Hepatocyte (in vitro differentiated cells): Measurements from ENCODE around the gene PACS1. TPM values are rescaled to one million over a fixed set of nuclear protein-coding genes. Genes with fewer than 3 reads are reported as not detected.

ENCODE experiments used
- DNase-seq: peaks from one replicate; pipeline ENCODE4 v3.0.0-alpha.2; 2016; ENCODE audit warnings: low spot score
- H2AFZ ChIP-seq: fragments of 200-600 bp; sonication (generic); 2 replicates; pipeline ENCODE4 v1.6.0; 2016; ENCODE audit warnings: antibody characterized with exemption, mild to moderate bottlenecking
- H3K27ac ChIP-seq: fragments of 200-600 bp; sonication (generic); 2 replicates; pipeline ENCODE4 v1.5.1; 2016; ENCODE audit warnings: mild to moderate bottlenecking
- H3K27me3 ChIP-seq: fragments of 200-600 bp; sonication (generic); 2 replicates; pipeline ENCODE4 v1.6.1; 2016
- H3K36me3 ChIP-seq: fragments of 200-600 bp; sonication (generic); replicated peaks from 2 replicates; pipeline ENCODE4 v1.5.1; 2016; ENCODE audit warnings: low read depth; ENCODE audit not compliant: insufficient read depth
- H3K4me1 ChIP-seq: fragments of 200-600 bp; sonication (generic); 2 replicates; pipeline ENCODE4 v1.5.1; 2016; ENCODE audit warnings: mild to moderate bottlenecking, moderate library complexity; ENCODE audit not compliant: insufficient read depth
- H3K4me2 ChIP-seq: fragments of 200-600 bp; sonication (generic); 2 replicates; pipeline ENCODE4 v1.6.0; 2016
- H3K4me3 ChIP-seq: fragments of 200-600 bp; sonication (generic); 2 replicates; pipeline ENCODE4 v1.5.1; 2016; ENCODE audit warnings: mild to moderate bottlenecking
- H3K79me2 ChIP-seq: fragments of 200-600 bp; sonication (generic); 2 replicates; pipeline ENCODE4 v1.6.0; 2017; ENCODE audit warnings: mild to moderate bottlenecking
- H3K9me2 ChIP-seq: fragments of 200-600 bp; sonication (generic); replicated peaks from 2 replicates; pipeline ENCODE4 v1.6.0; 2017; ENCODE audit warnings: mild to moderate bottlenecking; ENCODE audit not compliant: insufficient read depth
- H3K9me3 ChIP-seq: fragments of 200-600 bp; sonication (generic); 2 replicates; pipeline ENCODE4 v1.5.1; 2016; ENCODE audit warnings: low read depth, mild to moderate bottlenecking
- H4K20me1 ChIP-seq: fragments of 200-600 bp; sonication (generic); 2 replicates; pipeline ENCODE4 v1.6.0; 2016; ENCODE audit warnings: mild to moderate bottlenecking; ENCODE audit not compliant: insufficient read depth, poor library complexity, severe bottlenecking
- EZH2 ChIP-seq: fragments of 200-600 bp; sonication (generic); IDR thresholded peaks from 2 replicates; pipeline ENCODE4 v1.6.1; 2016; ENCODE audit warnings: antibody characterized with exemption, mild to moderate bottlenecking, borderline replicate concordance
- EZH2phosphoT487 ChIP-seq: fragments of 200-600 bp; sonication (generic); IDR thresholded peaks from one replicate; pipeline ENCODE4 v1.6.1; 2018; ENCODE audit warnings: antibody characterized with exemption, mild to moderate bottlenecking, low read depth, moderate library complexity; ENCODE audit not compliant: unreplicated experiment, severe bottlenecking
- WGBS: methylation state at CpG from one replicate; pipeline ENCODE4 v1.1.6; 2016; ENCODE audit warnings: low lambda C conversion rate; ENCODE audit errors: missing lambda C conversion rate; 5-methylcytosine and 5-hydroxymethylcytosine counted together
- polyA plus RNA-seq: library from polyadenylated mRNA; unstranded; fragments of >200 nt; fragmentation: Nextera tagmentation; extraction: Ambion mirVana; gene quantifications from 2 replicates; pipeline ENCODE4 v1.2.1, GENCODE V29; 2016
- total RNA-seq: library from RNA; depleted of rRNA; stranded (reverse); fragments of >200 nt; gene quantifications from 2 replicates; pipeline ENCODE4 v1.2.3, GENCODE V29; 2014
- TF ChIP-seq, protein P1 (sequence below): fragments of 200-600 bp; sonication (generic); IDR thresholded peaks from 2 replicates; pipeline ENCODE4 v1.5.1; 2016; ENCODE audit warnings: antibody characterized with exemption, mild to moderate bottlenecking; ENCODE audit not compliant: poor library complexity

PACS1 gene
- total and polyA plus RNA-seq, 2 experiments from 2014 or later: 28.2 to 71.5 TPM

GRCh38 chr11:66220566-66220935, 150.5 kb downstream of the PACS1 start:
- H4K20me1 ChIP-seq: no peaks in the 10 kb centered on the region
- H3K27ac ChIP-seq: no peak overlapping the region
- no peak overlapping the region for H3K4me2 ChIP-seq
- H2AFZ ChIP-seq: no peak overlapping the region
- no peaks in the 10 kb centered on the region for H3K79me2 ChIP-seq
- no peaks in the 10 kb centered on the region for H3K36me3 ChIP-seq
- no peak for DNase-seq
- H3K9me3 ChIP-seq: no peaks in the 10 kb centered on the region
- TF ChIP-seq EZH2: no peak
- TF ChIP-seq, protein P1, sequence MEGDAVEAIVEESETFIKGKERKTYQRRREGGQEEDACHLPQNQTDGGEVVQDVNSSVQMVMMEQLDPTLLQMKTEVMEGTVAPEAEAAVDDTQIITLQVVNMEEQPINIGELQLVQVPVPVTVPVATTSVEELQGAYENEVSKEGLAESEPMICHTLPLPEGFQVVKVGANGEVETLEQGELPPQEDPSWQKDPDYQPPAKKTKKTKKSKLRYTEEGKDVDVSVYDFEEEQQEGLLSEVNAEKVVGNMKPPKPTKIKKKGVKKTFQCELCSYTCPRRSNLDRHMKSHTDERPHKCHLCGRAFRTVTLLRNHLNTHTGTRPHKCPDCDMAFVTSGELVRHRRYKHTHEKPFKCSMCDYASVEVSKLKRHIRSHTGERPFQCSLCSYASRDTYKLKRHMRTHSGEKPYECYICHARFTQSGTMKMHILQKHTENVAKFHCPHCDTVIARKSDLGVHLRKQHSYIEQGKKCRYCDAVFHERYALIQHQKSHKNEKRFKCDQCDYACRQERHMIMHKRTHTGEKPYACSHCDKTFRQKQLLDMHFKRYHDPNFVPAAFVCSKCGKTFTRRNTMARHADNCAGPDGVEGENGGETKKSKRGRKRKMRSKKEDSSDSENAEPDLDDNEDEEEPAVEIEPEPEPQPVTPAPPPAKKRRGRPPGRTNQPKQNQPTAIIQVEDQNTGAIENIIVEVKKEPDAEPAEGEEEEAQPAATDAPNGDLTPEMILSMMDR: no peak
- TF ChIP-seq EZH2phosphoT487: no peak
- 98% methylated on average over 6 of the region's 6 CpGs for WGBS
- H3K27me3 ChIP-seq: no peaks in the 10 kb centered on the region
- H3K9me2 ChIP-seq: no peaks in the 10 kb centered on the region
- no peaks in the 10 kb centered on the region for H3K4me1 ChIP-seq
- H3K4me3 ChIP-seq: no peak overlapping the region

- Histone ChIP-seq H3K4me2 (no peak overlapping the region), H3K79me2 (no peaks in the 10 kb centered on the region), H4K20me1 (no peaks in the 10 kb centered on the region), H3K36me3 (no peaks in the 10 kb centered on the region), H3K4me1 (no peaks in the 10 kb centered on the region), H3K27ac (no peak overlapping the region), H2AFZ (no peak overlapping the region), H3K4me3 (no peak overlapping the region), H3K27me3 (no peaks in the 10 kb centered on the region), H3K9me2 (no peaks in the 10 kb centered on the region), H3K9me3 (no peaks in the 10 kb centered on the region)
- no peak for TF ChIP-seq EZH2phosphoT487
- TF ChIP-seq, protein P1: no peak
- no peak for TF ChIP-seq EZH2
- DNase-seq: no peak
- WGBS: 96% methylated on average over 13 of the region's 13 CpGs
Measured at GRCh38 chr11:66221012-66221411, 150.9 kb downstream of the PACS1 start.

DNA sequence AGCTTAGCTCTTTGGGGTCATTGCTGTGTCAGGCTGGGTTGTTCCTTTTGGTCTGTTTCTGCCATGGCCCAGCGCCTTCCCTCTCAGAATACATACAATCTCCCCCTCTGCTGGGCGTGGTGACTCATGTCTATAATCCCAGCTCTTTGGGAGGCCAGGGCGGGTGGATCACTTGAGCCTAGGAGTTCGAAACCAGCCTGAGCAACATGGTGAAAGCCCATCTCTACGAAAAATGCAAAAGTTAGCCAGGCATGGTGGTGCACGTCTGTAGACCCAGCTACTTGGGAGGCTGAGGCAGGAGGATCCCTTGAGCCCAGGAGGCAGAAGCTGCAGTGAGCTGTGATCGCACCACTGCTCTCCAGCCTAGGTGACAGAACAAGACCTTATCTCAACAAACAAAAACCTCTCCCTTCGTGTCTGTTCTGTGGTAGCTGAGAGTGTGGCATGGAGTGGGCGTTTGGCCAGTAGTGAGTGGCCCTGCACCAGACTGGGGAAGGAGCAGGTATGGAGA, 151.7 kb downstream of the PACS1 start:
- Histone ChIP-seq H3K27me3 (no peaks in the 10 kb centered on the region), H3K27ac (peak overlapping the region; percentile 78)

More for the DNA sequence above, 151.7 kb downstream of the PACS1 start:
- Histone ChIP-seq H3K36me3 (no peaks in the 10 kb centered on the region), H3K4me3 (no peak overlapping the region), H3K79me2 (no peaks in the 10 kb centered on the region), H3K9me3 (no peaks in the 10 kb centered on the region), H3K4me1 (no peaks in the 10 kb centered on the region), H3K9me2 (no peaks in the 10 kb centered on the region), H3K4me2 (no peak overlapping the region), H2AFZ (no peak overlapping the region), H4K20me1 (no peaks in the 10 kb centered on the region)
- WGBS: 83% methylated on average over 9 of the region's 9 CpGs
- no peak for DNase-seq
- TF ChIP-seq, protein P1: no peak
- TF ChIP-seq EZH2 (no peak), EZH2phosphoT487 (no peak)
